Measurements from ENCODE around the gene PCBP3. TPM values are rescaled to one million over a fixed set of nuclear protein-coding genes. Genes with fewer than 3 reads are reported as not detected.

PCBP3 gene
- total and polyA plus RNA-seq, 10 of the 15 experiments (the other 5 are each of a cell fraction or from before 2014, with no cell fraction given), result 0.09 to 1.3 (median 0.46) TPM; not detected in 3

GRCh38 chr21:45642122-45642813, 1.3 kb upstream of the PCBP3 start:
- 46% methylated on average over 71 of the region's 91 CpGs for WGBS (ENCODE audit: insufficient coverage, insufficient replicate concordance, low lambda C conversion rate, missing lambda C conversion rate)
- Histone ChIP-seq H3K4me2 (ENCODE audit: control insufficient read depth, insufficient read depth) (peak overlapping the region; percentile 71), H4K20me1 (ENCODE audit: control insufficient read depth, insufficient read depth) (no peaks in the 10 kb centered on the region), H2AFZ (ENCODE audit: control insufficient read depth, low read depth, low read length) (no peak overlapping the region), H3K4me1 (ENCODE audit: control insufficient read depth, insufficient read depth, low read length) (peaks cover 30% of the 10 kb centered on the region), H3K27me3 (replicated peaks in 1 of 2; ENCODE audit: control insufficient read depth in 2 of 2, insufficient read depth in 2 of 2, low read length in 1 of 2) (no peaks in the 10 kb centered on the region), H3K4me3 (no peak overlapping the region), H3K9ac (ENCODE audit: control insufficient read depth, insufficient read depth, low read length) (peak overlapping the region; percentile 12; the same call in 1 of the 2 replicates), H3K9me3 (replicated peaks; ENCODE audit: control insufficient read depth, insufficient read depth, low read length) (no peaks in the 10 kb centered on the region; the same call in 2 of the 3 replicates), H3K27ac (ENCODE audit: control insufficient read depth, insufficient read depth) (no peak overlapping the region), H3K79me2 (ENCODE audit: control insufficient read depth, insufficient read depth, low read length) (no peaks in the 10 kb centered on the region), H3K36me3 (ENCODE audit: control insufficient read depth in 2 of 2, insufficient read depth in 2 of 2, low read length in 1 of 2) (no peaks in the 10 kb centered on the region)
- SMC1A ChIA-PET (ENCODE audit: uncharacterized antibody, unreplicated experiment), result interaction anchor here (2.6 kb wide), 1 partner anchor 21 kb away, joined by 11 read pairs; no protein-coding TSS in a partner anchor
- DNase-seq (ENCODE audit: low read depth, low spot score) (no peak), ATAC-seq (peak; percentile 11), FAIRE-seq (no peak)
- in situ Hi-C loops (cut with MboI), result no loop called here
- intact Hi-C loops (cut with micrococcal nuclease; ENCODE audit: unreplicated experiment), result loop anchor here (2.0 to 10.0 kb wide), 2 partner anchors 85 to 173 kb away; no protein-coding TSS in a partner anchor
- RAD21 ChIA-PET (ENCODE audit: unreplicated experiment), result interaction anchor here (1.4 to 3.8 kb wide), 3 partner anchors 22 to 86 kb away, joined by 7 to 20 read pairs (median 13); no protein-coding TSS in a partner anchor
- no TSS peak for BruUV-seq (replicated peaks)
- TF ChIP-seq GATAD2B (conservative IDR thresholded peaks at IDR 0.05; ENCODE audit: low read depth) (peak; percentile 75), NKRF (conservative IDR thresholded peaks at IDR 0.05) (0 out of 2 replicates have a peak, but pooled peaks have one; percentile 25), DPF2 (IDR thresholded peaks at IDR 0.05) (peak; percentile 61), LARP7 (IDR thresholded peaks at IDR 0.05) (peak; percentile 61), BHLHE40 (IDR thresholded peaks at IDR 0.05; ENCODE audit: borderline replicate concordance in 1 of 2, low read depth in 2 of 2, low read length in 1 of 2) (peak in 1 of 2 experiments; percentile 66; a peak in 2 of 4 replicates), MTA3 (IDR thresholded peaks at IDR 0.05; ENCODE audit: borderline replicate concordance, low read length) (no peak), RB1 (IDR thresholded peaks at IDR 0.05; ENCODE audit: borderline replicate concordance) (peak; percentile 39; the same call in 1 of the 2 replicates), ZBTB11 (CRISPR knock-in tag; IDR thresholded peaks at IDR 0.05) (no peak), IKZF1 (conservative IDR thresholded peaks at IDR 0.05) (peak; percentile 97), NR2F1 (conservative IDR thresholded peaks at IDR 0.05) (0 out of 2 replicates have a peak, but pooled peaks have one; percentile 33)
- POLR2A ChIA-PET, result interaction anchor here (2.6 to 3.7 kb wide), 2 partner anchors 22 to 50 kb away, joined by 15 to 24 read pairs; no protein-coding TSS in a partner anchor
- CTCF ChIA-PET, result no interaction called here

All from GM12878 (cell line).